A549 (cell line): Measurements from ENCODE around the gene PRR29.

ENCODE experiments used
- CHD4 ChIP-seq: fragments of 200-600 bp; sonication (generic); IDR thresholded peaks from 2 replicates; pipeline ENCODE4 v1.6.1; 2016; ENCODE audit warnings: antibody characterized with exemption, mild to moderate bottlenecking, borderline replicate concordance
- CTCF ChIP-seq: fragments of >200 bp; sonication (Bioruptor Twin); formaldehyde crosslinking; IDR thresholded peaks from 3 replicates; pipeline ENCODE4 v1.5.1; 2016
- HOXA7 ChIP-seq: fragments of 250-450 bp; sonication (Bioruptor Pico); IDR thresholded peaks from 2 replicates; pipeline ENCODE4 v1.5.0; 2020; ENCODE audit warnings: mild to moderate bottlenecking, moderate library complexity
- MAZ ChIP-seq: fragments of 150-350 bp; IDR thresholded peaks from 2 replicates; pipeline ENCODE4 v1.6.1; 2014; ENCODE audit warnings: antibody characterized with exemption, low read depth, low read length, borderline replicate concordance
- REST ChIP-seq: fragments of 200-600 bp; sonication (generic); IDR thresholded peaks from 2 replicates; pipeline ENCODE4 v1.6.1; 2016; ENCODE audit warnings: antibody characterized with exemption, mild to moderate bottlenecking, moderate library complexity
- SMC3 ChIP-seq: fragments of >200 bp; sonication (Bioruptor Twin); formaldehyde crosslinking; IDR thresholded peaks from 3 replicates; pipeline ENCODE4 v1.6.1; 2018; ENCODE audit warnings: inconsistent platforms
- ZC3H11A ChIP-seq: fragments of 450-650 bp; IDR thresholded peaks from 2 replicates; pipeline ENCODE4 v1.6.1; 2014; ENCODE audit warnings: antibody characterized with exemption, mild to moderate bottlenecking

DNA sequence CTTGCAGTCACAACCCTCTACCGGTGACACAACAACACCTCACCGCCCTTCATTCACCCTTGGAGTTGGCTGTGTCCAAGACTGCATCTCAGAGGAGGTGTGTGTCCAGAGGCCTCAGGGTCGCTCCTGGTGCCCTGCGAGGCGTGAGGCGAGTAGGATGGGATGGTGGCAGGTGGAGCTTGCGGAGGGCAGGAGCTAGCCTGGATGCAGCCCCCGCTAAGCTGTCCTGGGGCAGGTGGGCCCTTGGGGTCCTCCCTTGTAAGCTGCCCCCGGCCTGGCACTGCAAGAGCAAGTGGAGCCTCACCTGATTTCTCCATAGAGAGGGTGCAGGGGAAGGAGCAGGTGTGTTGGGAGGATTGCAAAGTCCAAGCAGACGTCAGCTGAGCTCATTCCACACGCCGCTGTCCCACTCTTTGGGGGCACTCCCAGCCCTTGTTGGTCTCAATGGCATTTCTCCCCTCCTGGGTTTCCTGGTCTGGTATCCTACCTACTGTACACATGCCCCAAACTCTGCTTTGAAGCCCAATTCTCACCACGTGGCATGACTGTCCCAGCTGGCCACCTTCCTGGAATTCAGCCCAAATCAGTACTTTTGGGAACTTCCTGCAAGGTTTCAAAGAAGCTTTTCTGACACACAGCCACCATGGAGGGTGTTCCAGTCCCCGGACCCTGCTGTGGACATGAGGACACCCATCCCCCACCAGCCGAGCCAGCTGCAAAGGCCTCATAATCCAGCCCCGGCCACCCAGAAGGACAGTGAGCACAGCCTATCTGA is 40.4 kb downstream of the PRR29 start:
- TF ChIP-seq CTCF: no peak
- TF ChIP-seq REST: no peak
- TF ChIP-seq CHD4: no peak
- no peak for TF ChIP-seq MAZ
- no peak for TF ChIP-seq SMC3
- TF ChIP-seq HOXA7 (CRISPR knock-in tag): no peak
- TF ChIP-seq ZC3H11A: no peak
